Measurements from ENCODE around the gene ABTB2.

Gene ABTB2

GRCh38 chr11:34280945-34281872, 76.6 kb downstream of the ABTB2 start:
- no peak for DNase-seq

DNA sequence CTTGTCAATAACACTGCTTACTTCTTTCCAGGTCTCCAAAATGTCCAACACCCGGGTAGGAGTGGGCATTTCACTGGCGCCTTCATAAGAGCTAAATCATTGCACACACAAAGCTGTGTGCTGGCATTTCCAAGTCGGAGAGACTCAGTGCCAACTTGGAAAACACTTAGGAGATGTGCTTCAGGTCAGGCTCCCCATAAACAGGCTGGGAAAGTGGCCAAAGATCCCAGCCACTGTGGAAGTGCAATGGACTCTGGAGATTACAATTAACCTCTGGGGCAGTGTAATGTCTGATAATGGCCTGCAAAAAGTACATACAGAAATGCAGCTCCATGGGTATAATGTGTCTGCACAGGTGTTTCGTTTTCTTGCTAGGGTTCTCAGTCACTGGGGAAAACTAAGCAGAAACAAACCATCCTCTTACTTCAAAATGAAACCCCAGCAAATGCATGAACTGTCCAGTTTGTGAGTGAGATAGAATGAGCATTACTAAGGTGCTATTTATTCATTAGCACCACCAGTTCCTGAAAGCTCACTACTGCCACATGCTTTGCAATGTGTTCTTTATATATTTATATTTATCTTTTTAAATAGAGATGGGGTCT, 79.0 kb downstream of the ABTB2 start:
- DNase-seq, result no peak

- DNase-seq, result no peak
Observed at GRCh38 chr11:34278175-34278574, 79.6 kb downstream of the ABTB2 start.

- no peak for DNase-seq
Observed at GRCh38 chr11:34277171-34277570, 80.6 kb downstream of the ABTB2 start.

DNA sequence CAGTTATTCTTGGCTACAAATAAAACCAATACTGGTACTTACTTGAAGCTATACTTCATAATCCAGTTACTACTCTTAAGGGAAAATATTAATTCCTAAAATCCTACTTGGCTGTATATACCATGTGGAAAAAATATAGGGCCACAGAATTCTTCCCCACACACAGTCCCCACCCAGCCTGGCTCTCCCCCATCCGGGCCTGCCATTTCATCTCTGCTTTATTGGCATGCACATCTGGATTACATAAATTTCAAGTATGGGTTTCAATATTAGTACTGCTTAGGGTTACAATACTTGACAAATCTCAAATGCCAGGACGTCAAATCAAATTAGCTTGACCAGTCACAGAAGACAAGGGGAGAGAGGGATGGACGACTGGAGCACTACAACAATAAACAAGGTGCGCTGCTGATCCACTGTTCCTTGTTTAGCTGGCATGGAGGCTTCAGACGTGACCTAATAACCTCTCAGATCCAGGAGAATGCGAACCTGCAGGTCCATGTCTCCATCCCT, 81.4 kb downstream of the ABTB2 start:
- DNase-seq, result no peak

DNA sequence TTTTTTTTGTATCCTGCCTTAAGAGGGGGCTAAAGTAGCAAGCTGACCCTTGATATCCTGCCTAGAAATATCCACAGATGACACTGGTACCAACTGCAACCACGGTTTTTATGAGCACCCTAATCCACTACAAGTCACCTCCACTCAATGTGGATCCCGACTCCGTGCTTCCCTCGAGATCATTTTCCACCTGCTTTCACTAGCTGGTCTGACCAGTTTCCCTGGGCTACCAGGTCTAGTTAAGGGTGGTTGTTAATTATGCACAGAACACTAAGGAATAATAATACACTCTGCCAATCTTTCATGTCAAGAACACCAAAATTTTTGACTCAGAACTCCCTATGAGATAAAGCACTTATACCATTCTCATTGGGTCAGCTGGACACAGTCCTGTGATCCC, 82.3 kb downstream of the ABTB2 start:
- DNase-seq, result no peak

GRCh38 chr11:34274712-34275398, 83.0 kb downstream of the ABTB2 start:
- DNase-seq, result no peak

GRCh38 chr11:34273099-34273498, 84.7 kb downstream of the ABTB2 start:
- no peak for DNase-seq

DNA sequence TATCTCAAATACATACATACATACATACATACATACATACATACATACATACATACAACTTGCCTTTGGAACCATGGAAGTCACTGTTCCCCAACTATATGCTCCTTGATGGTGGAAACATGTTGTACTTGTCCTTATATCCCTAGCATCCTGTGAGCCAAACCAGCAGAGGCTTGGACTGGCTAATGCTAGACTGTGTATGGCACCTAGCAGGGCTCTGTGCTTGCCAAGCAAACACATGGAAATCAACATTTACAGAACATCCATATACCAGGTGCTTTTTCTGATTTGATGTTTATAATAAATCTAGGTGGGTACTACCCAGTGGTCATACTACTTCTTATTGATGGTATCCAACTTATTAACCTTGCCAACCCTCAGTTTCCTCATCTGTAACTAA, 86.1 kb downstream of the ABTB2 start:
- DNase-seq, result no peak

- DNase-seq, result no peak
Observed at GRCh38 chr11:34270711-34271110, 87.1 kb downstream of the ABTB2 start.

DNA sequence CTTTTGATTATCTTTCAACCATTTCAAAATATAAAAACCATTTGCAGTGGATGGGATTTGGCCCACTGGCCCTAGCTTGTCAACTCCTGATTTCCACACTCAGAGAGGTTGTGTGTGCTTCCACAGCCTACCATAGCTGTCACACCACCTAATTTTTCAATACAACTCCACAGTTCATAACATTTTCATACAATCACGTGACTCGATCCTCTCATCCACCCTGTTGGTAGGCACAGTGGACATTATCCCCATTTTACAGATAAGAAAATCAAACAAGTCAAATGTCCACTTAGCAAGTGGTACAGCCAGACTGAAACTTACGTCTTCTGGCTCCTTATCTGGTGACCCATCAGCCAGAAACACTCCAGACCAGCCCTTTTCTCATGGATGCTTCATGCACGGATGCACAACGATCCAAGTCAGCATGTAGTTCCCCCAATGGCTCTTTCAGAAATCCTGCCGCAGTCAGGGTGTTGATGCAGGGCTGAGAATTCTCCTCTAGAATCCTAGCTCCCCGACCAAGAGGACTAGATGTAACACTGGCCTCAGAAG, 88.0 kb downstream of the ABTB2 start:
- no peak for DNase-seq

GRCh38 chr11:34268906-34269430, 88.8 kb downstream of the ABTB2 start:
- DNase-seq, result no peak

DNA sequence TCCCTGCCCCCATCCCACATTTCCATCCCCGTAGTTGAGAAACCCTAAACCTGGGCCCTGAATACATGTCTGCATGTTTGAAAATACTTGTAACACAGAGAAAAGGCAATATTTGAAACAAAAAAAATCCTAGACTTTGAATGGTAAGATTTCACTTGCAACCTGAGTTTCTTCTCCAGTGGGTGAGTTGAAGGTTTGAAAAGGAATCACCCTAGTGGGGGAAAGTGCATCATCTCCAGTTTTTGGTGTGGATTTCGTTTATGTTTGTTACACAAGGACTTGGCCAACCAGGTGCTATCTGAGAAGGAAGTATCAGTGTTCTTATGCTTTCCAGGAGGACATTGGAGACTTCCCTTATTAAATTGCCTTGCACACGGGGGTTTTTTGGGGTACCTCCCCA, 90.4 kb downstream of the ABTB2 start:
- no peak for DNase-seq

GRCh38 chr11:34267013-34267412, 90.8 kb downstream of the ABTB2 start:
- DNase-seq, result no peak

- DNase-seq, result peak; percentile 18
Observed at GRCh38 chr11:34266090-34266912, 91.5 kb downstream of the ABTB2 start.

GRCh38 chr11:34264303-34265110, 93.3 kb downstream of the ABTB2 start:
- no peak for DNase-seq

GRCh38 chr11:34263441-34264091, 94.2 kb downstream of the ABTB2 start:
- no peak for DNase-seq

- no peak for DNase-seq
Observed at GRCh38 chr11:34262531-34263081, 95.2 kb downstream of the ABTB2 start.

DNA sequence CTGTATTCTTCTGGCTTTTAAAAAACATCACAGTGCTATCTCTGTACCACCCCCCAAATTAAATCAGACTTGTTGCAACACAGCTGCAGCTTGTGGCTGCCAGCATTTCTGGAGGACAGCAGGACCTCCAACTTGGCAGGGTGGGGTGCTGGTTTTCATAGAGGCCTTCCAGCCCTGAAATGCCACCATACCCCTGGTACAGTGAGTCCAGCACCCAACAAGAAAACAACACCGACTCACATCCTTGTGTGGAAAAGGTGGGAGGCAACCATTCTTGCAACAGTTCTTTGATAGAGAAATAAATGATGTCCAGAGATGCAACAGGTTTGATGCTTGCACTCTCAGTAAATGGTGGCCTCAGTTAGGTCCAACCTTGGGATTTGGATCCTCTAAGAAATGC, 96.0 kb downstream of the ABTB2 start:
- no peak for DNase-seq

DNA sequence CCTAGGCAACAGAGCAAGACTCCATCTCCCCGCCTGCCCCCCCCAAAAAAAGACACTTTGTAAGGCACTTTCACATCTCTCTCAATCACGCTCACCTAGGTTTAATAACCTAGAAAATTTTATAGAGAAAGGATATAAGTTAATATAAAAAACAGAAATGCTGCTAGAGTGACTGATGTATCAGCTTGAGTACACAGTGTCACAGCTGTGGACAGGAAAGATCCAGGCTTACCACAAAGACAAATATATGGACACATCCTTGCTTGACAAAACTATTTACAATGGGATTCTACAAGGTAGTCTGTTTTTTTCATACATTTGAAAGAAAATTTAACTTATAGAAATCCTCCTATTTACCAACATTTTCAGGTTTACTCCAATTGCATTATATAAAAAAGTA, 96.7 kb downstream of the ABTB2 start:
- DNase-seq, result no peak
